Mammary epithelial cell (primary cell): ENCODE results near the gene MAF.

Experiments
- CTCF ChIP-seq, 2 donors: IDR thresholded peaks in 1 of 2; conservative IDR thresholded peaks in 1 of 2; 2 replicates each; pipeline ENCODE4 v1.5.1; 2011 to 2012; ENCODE audit warnings: inconsistent platforms in 2 of 2, low read length in 2 of 2, mild to moderate bottlenecking in 2 of 2, control low read depth in 1 of 2, low read depth in 1 of 2; ENCODE audit not compliant: insufficient read depth in 1 of 2; ENCODE audit errors: extremely low read depth in 1 of 2
- EZH2 ChIP-seq: IDR thresholded peaks from 2 replicates; pipeline ENCODE4 v1.6.1; 2012; ENCODE audit warnings: low read length, inconsistent platforms, borderline replicate concordance

- TF ChIP-seq CTCF (conservative IDR thresholded peaks at IDR 0.05 in 1 of 2, IDR thresholded peaks at IDR 0.05 in 1 of 2; ENCODE audit: extremely low read depth in 1 of 2, insufficient read depth in 1 of 2, low read depth in 1 of 2, low read length in 2 of 2): no peak
- TF ChIP-seq EZH2: no peak
Observed at GRCh38 chr16:79595931-79596450, 4.5 kb downstream of the MAF start.
